ENCODE results near the gene WFDC10B. TPM values are rescaled to one million over a fixed set of nuclear protein-coding genes. Genes with fewer than 3 reads are reported as not detected.
A peak's percentile ranks its signal among the peaks of the same experiment; 100 is the strongest.

The WFDC10B gene
- total RNA-seq (2021; ENCODE audit: unreplicated experiment) (not detected), Bru-seq, nascent RNA (percentile 37 among the genes with signal in this experiment), BruChase-seq, experiment 1, labeled RNA remaining after a 6-hour chase (percentile 46 among the genes with signal in this experiment), BruChase-seq, experiment 2, labeled RNA remaining after a 2-hour chase (percentile 42 among the genes with signal in this experiment)
- 0.67 and 1.1 TPM in 2 replicates for polyA plus RNA-seq (2012)
- long read RNA-seq = 0 reads

DNA sequence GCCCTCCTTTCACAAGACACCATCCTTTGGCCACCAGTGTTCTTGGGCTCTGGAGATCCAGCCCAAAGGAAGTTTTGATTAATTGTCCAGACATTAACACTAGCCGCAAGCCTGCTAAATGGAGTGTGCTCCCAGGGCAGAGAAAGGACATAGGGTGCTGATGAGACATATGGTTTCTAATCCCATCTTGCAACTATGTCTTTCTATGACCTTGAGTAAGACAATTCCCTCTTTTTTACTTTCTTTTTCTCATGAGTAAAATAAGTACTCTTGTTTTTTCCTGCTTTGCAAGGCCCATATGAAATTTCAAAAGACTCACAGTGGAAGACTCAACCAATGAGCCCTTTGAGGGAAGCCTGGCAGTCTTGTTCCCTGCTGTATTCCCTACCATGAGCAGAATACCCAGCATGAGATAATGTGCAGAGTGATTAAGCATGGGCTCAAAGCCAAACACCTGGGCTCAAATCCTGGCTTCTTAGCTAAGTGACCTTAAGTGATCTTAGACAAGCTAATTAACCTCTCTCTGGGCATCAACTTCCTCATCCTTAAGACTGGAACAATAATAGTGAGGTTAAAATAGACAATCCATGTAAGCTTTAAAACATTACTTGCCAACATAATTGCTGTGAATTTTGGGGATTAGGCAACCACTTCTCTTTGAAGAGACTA lies at the start of gene WFDC10B:
Gene WFDC10B, minus strand, starts transcription at position 51 of the 669 bp plus-strand sequence. CDS start 19,027 bp downstream, outside the sequence.
- no TSS peak for BruUV-seq (replicated peaks)
- no peaks in the 10 kb centered on the region for H3K4me1 ChIP-seq (ENCODE audit: control insufficient read depth in 1 of 2, insufficient read depth in 2 of 2, low read length in 2 of 2)

More for the DNA sequence above, at the start of gene WFDC10B:
- Histone ChIP-seq H3K27me3 (ENCODE audit: insufficient read depth, low read length) (no peaks in the 10 kb centered on the region), H4K20me1 (ENCODE audit: insufficient read depth) (no peaks in the 10 kb centered on the region), H3K9ac (ENCODE audit: low read length) (no peak within 1 kb of the TSS), H3K9me2 (ENCODE audit: insufficient read depth) (no peaks in the 10 kb centered on the region), H3K27ac (ENCODE audit: low read depth, low read length) (no peak within 1 kb of the TSS), H3K9me3 (ENCODE audit: control insufficient read depth in 1 of 2, insufficient read depth in 1 of 2, low read depth in 1 of 2, low read length in 2 of 2) (no peaks in the 10 kb centered on the region), H3K4me3 (replicated peaks in 1 of 2; ENCODE audit: low read depth in 1 of 2, low read length in 2 of 2) (no peak within 1 kb of the TSS), H3K4me2 (ENCODE audit: low read length) (no peak within 1 kb of the TSS), H3K36me3 (ENCODE audit: control insufficient read depth in 1 of 2, insufficient read depth in 2 of 2, low read length in 2 of 2) (no peaks in the 10 kb centered on the region), H2AFZ (ENCODE audit: low read depth, low read length, poor library complexity, severe bottlenecking) (no peak within 1 kb of the TSS), H3K79me2 (ENCODE audit: insufficient read depth, low read length) (no peaks in the 10 kb centered on the region)
- TF ChIP-seq POLR2AphosphoS5 (IDR thresholded peaks at IDR 0.05; ENCODE audit: low read depth, low read length) = no peak
- TF ChIP-seq YY1 (IDR thresholded peaks at IDR 0.05; ENCODE audit: extremely low read depth, insufficient replicate concordance, low read depth, low read length) = no peak
- no peak for TF ChIP-seq SP1 (IDR thresholded peaks at IDR 0.05; ENCODE audit: low read depth)
- TF ChIP-seq POLR2A (IDR thresholded peaks at IDR 0.05; ENCODE audit: borderline replicate concordance, extremely low read depth, insufficient read depth, insufficient read length) = no peak
- TF ChIP-seq, protein P1, sequence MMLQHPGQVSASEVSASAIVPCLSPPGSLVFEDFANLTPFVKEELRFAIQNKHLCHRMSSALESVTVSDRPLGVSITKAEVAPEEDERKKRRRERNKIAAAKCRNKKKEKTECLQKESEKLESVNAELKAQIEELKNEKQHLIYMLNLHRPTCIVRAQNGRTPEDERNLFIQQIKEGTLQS (IDR thresholded peaks at IDR 0.05) = no peak
- TF ChIP-seq, protein P2, sequence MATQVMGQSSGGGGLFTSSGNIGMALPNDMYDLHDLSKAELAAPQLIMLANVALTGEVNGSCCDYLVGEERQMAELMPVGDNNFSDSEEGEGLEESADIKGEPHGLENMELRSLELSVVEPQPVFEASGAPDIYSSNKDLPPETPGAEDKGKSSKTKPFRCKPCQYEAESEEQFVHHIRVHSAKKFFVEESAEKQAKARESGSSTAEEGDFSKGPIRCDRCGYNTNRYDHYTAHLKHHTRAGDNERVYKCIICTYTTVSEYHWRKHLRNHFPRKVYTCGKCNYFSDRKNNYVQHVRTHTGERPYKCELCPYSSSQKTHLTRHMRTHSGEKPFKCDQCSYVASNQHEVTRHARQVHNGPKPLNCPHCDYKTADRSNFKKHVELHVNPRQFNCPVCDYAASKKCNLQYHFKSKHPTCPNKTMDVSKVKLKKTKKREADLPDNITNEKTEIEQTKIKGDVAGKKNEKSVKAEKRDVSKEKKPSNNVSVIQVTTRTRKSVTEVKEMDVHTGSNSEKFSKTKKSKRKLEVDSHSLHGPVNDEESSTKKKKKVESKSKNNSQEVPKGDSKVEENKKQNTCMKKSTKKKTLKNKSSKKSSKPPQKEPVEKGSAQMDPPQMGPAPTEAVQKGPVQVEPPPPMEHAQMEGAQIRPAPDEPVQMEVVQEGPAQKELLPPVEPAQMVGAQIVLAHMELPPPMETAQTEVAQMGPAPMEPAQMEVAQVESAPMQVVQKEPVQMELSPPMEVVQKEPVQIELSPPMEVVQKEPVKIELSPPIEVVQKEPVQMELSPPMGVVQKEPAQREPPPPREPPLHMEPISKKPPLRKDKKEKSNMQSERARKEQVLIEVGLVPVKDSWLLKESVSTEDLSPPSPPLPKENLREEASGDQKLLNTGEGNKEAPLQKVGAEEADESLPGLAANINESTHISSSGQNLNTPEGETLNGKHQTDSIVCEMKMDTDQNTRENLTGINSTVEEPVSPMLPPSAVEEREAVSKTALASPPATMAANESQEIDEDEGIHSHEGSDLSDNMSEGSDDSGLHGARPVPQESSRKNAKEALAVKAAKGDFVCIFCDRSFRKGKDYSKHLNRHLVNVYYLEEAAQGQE (IDR thresholded peaks at IDR 0.05; ENCODE audit: low read depth) = no peak
- no peak for TF ChIP-seq JUND (IDR thresholded peaks at IDR 0.05)
- no peak for TF ChIP-seq RAD21 (IDR thresholded peaks at IDR 0.05; ENCODE audit: low read depth)
- no peak for TF ChIP-seq ELF1 (IDR thresholded peaks at IDR 0.05; ENCODE audit: borderline replicate concordance, low read depth)
- TF ChIP-seq, protein P3, sequence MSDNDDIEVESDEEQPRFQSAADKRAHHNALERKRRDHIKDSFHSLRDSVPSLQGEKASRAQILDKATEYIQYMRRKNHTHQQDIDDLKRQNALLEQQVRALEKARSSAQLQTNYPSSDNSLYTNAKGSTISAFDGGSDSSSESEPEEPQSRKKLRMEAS (IDR thresholded peaks at IDR 0.05) = no peak
- TF ChIP-seq CTCF (IDR thresholded peaks at IDR 0.05 in 2 of 3, conservative IDR thresholded peaks at IDR 0.05 in 1 of 3; ENCODE audit: borderline replicate concordance in 1 of 3, insufficient read depth in 1 of 3, low read depth in 2 of 3, low read length in 2 of 3) = no peak
- TF ChIP-seq CEBPB (IDR thresholded peaks at IDR 0.05; ENCODE audit: low read depth) = no peak
- RAD21 ChIA-PET (ENCODE audit: low non-redundant PET in 1 of 2, low total read pairs in 2 of 2, uncharacterized antibody in 2 of 2, unreplicated experiment in 2 of 2) = no interaction called here
- POLR2A ChIA-PET = no interaction called here
- ATAC-seq (no peak), DNase-seq (ENCODE audit: low read depth, low spot score) (no peak)
- intact Hi-C loops (cut with micrococcal nuclease) = no loop called here
- CTCF ChIA-PET = no interaction called here
